Endothelial cell of umbilical vein (primary cell): ENCODE measurements around the gene C19orf44. TPM values are rescaled to one million over a fixed set of nuclear protein-coding genes. Genes with fewer than 3 reads are reported as not detected.

Experiments used
- BruUV-seq: library from RNA; stranded (reverse); fragments of 400-500 nt; replicated peaks from 2 replicates; lab custom pipeline; 2021; lab: Mats Ljungman, UMichigan
- CTCF ChIA-PET: fragments of 300-600, 350-600 bp; sonication (Branson Sonifier 250); formaldehyde crosslinking; loops from one replicate; lab custom pipeline; 2021; ENCODE audit warnings: antibody characterized with exemption, inconsistent platforms; lab: Charles Lee
- POLR2A ChIA-PET: fragments of 300-600, 350-600 bp; sonication (Branson Sonifier 250); formaldehyde crosslinking; loops from one replicate; lab custom pipeline; 2021; ENCODE audit warnings: antibody characterized with exemption, inconsistent platforms; lab: Charles Lee
- DNase-seq: peaks from one replicate; pipeline ENCODE4 v3.0.0-alpha.2; 2011; ENCODE audit warnings: low read depth, low spot score
- FAIRE-seq: peaks from 2 replicates; lab custom pipeline; 2011; peaks lifted over from hg19 to GRCh38; lab: Jason Lieb, UNC
- H2AFZ ChIP-seq: 2 replicates; pipeline ENCODE4 v1.6.0; 2012; ENCODE audit warnings: low read depth, low read length, control low read depth, inconsistent platforms
- H3K27ac ChIP-seq: 2 replicates; pipeline ENCODE4 v1.5.1; 2011; ENCODE audit warnings: low read depth, mild to moderate bottlenecking, control low read depth, low read length, moderate library complexity; ENCODE audit not compliant: insufficient read depth
- H3K27me3 ChIP-seq, 2 experiments: 2 replicates each; pipeline versions ENCODE4 v1.6.0 to v1.6.1; 2011; ENCODE audit warnings: low read length in 2 of 2, mixed read lengths in 1 of 2; ENCODE audit not compliant: control insufficient read depth in 2 of 2, insufficient read depth in 2 of 2
- H3K36me3 ChIP-seq, 2 experiments: 2 replicates in 1 of 2; 3 replicates in 1 of 2; pipeline ENCODE4 v1.5.1; 2011; ENCODE audit warnings: low read length in 2 of 2, mild to moderate bottlenecking in 1 of 2, moderate library complexity in 1 of 2; ENCODE audit not compliant: control insufficient read depth in 2 of 2, insufficient read depth in 2 of 2; ENCODE audit errors: extremely low read depth in 1 of 2
- H3K4me1 ChIP-seq: 3 replicates; pipeline ENCODE4 v1.5.1; 2011; ENCODE audit warnings: mild to moderate bottlenecking, low read length; ENCODE audit not compliant: control insufficient read depth, insufficient read depth; ENCODE audit errors: extremely low read depth
- H3K4me2 ChIP-seq: 2 replicates; pipeline ENCODE4 v1.6.1; 2011; ENCODE audit warnings: low read length, control low read depth, mixed read lengths; ENCODE audit not compliant: insufficient read depth
- H3K4me3 ChIP-seq, 3 experiments: fragments of 200-600 bp in 1 of 3; sonication (generic), shearing (Covaris generic) in 1 of 3; replicated peaks in 1 of 3; 2 replicates each; pipeline ENCODE4 v1.5.1; 2011 to 2016; ENCODE audit warnings: control low read depth in 3 of 3, low read length in 3 of 3, mild to moderate bottlenecking in 2 of 3, inconsistent platforms in 1 of 3, low read depth in 1 of 3, moderate library complexity in 1 of 3; ENCODE audit not compliant: insufficient read depth in 1 of 3
- H3K79me2 ChIP-seq: 2 replicates; pipeline ENCODE4 v1.6.0; 2012; ENCODE audit warnings: low read length, inconsistent platforms; ENCODE audit not compliant: control insufficient read depth, insufficient read depth
- H3K9ac ChIP-seq: replicated peaks from 2 replicates; pipeline ENCODE3; 2011; ENCODE audit warnings: low read length, control low read depth; ENCODE audit not compliant: insufficient read depth; ENCODE audit errors: extremely low read depth
- H3K9me1 ChIP-seq: replicated peaks from 3 replicates; pipeline ENCODE4 v1.6.0; 2011; ENCODE audit warnings: mild to moderate bottlenecking, low read length; ENCODE audit not compliant: control insufficient read depth, insufficient read depth; ENCODE audit errors: extremely low read depth
- H3K9me3 ChIP-seq: replicated peaks from 2 replicates; pipeline ENCODE4 v1.5.1; 2012; ENCODE audit warnings: low read length, inconsistent platforms; ENCODE audit not compliant: control insufficient read depth, insufficient read depth
- H4K20me1 ChIP-seq: replicated peaks from 2 replicates; pipeline ENCODE3; 2011; ENCODE audit warnings: mild to moderate bottlenecking, low read length; ENCODE audit not compliant: control insufficient read depth, insufficient read depth; ENCODE audit errors: extremely low read depth
- CTCF ChIP-seq, 2 donors: IDR thresholded peaks; 1 replicate in 1 of 2; 2 replicates in 1 of 2; pipeline ENCODE4 v1.5.1; 2011; ENCODE audit warnings: low read length in 2 of 2, mild to moderate bottlenecking in 2 of 2, moderate library complexity in 2 of 2, control low read depth in 1 of 2, inconsistent platforms in 1 of 2, low read depth in 1 of 2; ENCODE audit not compliant: insufficient read depth in 1 of 2; ENCODE audit errors: extremely low read depth in 1 of 2
- EZH2 ChIP-seq: IDR thresholded peaks from 2 replicates; pipeline ENCODE4 v1.6.1; 2012; ENCODE audit warnings: borderline replicate concordance, low read depth, mild to moderate bottlenecking, moderate library complexity, low read length, inconsistent platforms; ENCODE audit not compliant: severe bottlenecking
- FOS ChIP-seq: IDR thresholded peaks from 2 replicates; pipeline ENCODE4 v1.6.1; 2011; ENCODE audit warnings: mild to moderate bottlenecking, low read length, moderate library complexity, borderline replicate concordance; ENCODE audit not compliant: insufficient read depth
- GATA2 ChIP-seq: IDR thresholded peaks from 2 replicates; pipeline ENCODE4 v1.7.0; 2011; ENCODE audit warnings: low read depth, mild to moderate bottlenecking, moderate library complexity, mixed read lengths, low read length; ENCODE audit not compliant: insufficient read length, insufficient read depth
- JUN ChIP-seq: IDR thresholded peaks from 2 replicates; pipeline ENCODE4 v1.6.1; 2011; ENCODE audit warnings: borderline replicate concordance, low read depth; ENCODE audit not compliant: insufficient read length, insufficient read depth
- MAX ChIP-seq: IDR thresholded peaks from 2 replicates; pipeline ENCODE4 v1.6.1; 2011; ENCODE audit not compliant: insufficient read depth, insufficient read length
- MYC ChIP-seq: IDR thresholded peaks from one replicate; pipeline ENCODE4 v1.6.1; 2011; ENCODE audit warnings: mild to moderate bottlenecking, low read depth, low read length
- POLR2A ChIP-seq: IDR thresholded peaks from 2 replicates; pipeline ENCODE4 v1.6.1; 2012; ENCODE audit warnings: low read depth, mild to moderate bottlenecking, control low read depth, low read length
- POLR2AphosphoS5 ChIP-seq: IDR thresholded peaks from 2 replicates; pipeline ENCODE4 v1.6.1; 2012; ENCODE audit warnings: low read depth, mild to moderate bottlenecking, control low read depth, low read length, moderate library complexity; ENCODE audit not compliant: insufficient read depth
- dilution Hi-C: fragments of 300-500 bp; cut with MboI; formaldehyde crosslinking; loops from one replicate; pipeline ENCODE4 v1.15.0; 2019; ENCODE audit warnings: low sequenced_read_pairs; ENCODE audit not compliant: extremely low pct_ligation_motif_present
- intact Hi-C: fragments of 100-400 bp; cut with micrococcal nuclease; formaldehyde crosslinking; loops from one replicate; pipeline ENCODE4 v1.10.0; 2022
- polyA plus RNA-seq, 4 experiments: library from polyadenylated mRNA; depleted of rRNA in 3 of 4; stranded (reverse) in 3 of 4; unstranded in 1 of 4; fragments of >200 nt; gene quantifications; 2 replicates each; pipeline versions ENCODE4 v1.2.1 to v1.2.3, GENCODE V29; 2011 to 2012; ENCODE audit warnings: missing spikeins in 1 of 4
- total RNA-seq: library from RNA; stranded (reverse); gene quantifications from 2 replicates; pipeline ENCODE4 v1.2.3, GENCODE V29; 2021

The C19orf44 gene
- total and polyA plus RNA-seq, 2 donors (not counting 3 experiments of a cell fraction or from before 2014, with no cell fraction given): 3.5 to 4.3 TPM

GRCh38 chr19:16536130-16536529, 39.9 kb downstream of the C19orf44 start:
- Histone ChIP-seq H3K27me3 (no peaks in the 10 kb centered on the region), H3K4me2 (no peak overlapping the region), H3K36me3 (peaks cover 19 to 54% of the 10 kb centered on the region in 2 experiments), H3K27ac (no peak overlapping the region), H3K9ac (no peak overlapping the region), H2AFZ (no peak overlapping the region), H3K9me1 (no peaks in the 10 kb centered on the region), H3K4me1 (peaks cover 5% of the 10 kb centered on the region), H3K4me3 (no peak overlapping the region), H3K79me2 (peaks cover 53% of the 10 kb centered on the region), H4K20me1 (no peaks in the 10 kb centered on the region), H3K9me3 (no peaks in the 10 kb centered on the region)
- no TSS peak for BruUV-seq
- DNase-seq: no peak
- TF ChIP-seq MYC (no peak), FOS (no peak), POLR2A (no peak), POLR2AphosphoS5 (no peak), GATA2 (no peak), CTCF (IDR thresholded peaks at IDR 0.05; ENCODE audit: extremely low read depth in 1 of 2, insufficient read depth in 1 of 2, low read depth in 1 of 2, low read length in 2 of 2) (no peak), EZH2 (no peak), JUN (no peak), MAX (no peak)
- CTCF ChIA-PET: no interaction called here
- POLR2A ChIA-PET: no interaction called here
- FAIRE-seq: no peak
- dilution Hi-C loops: no loop called here
- intact Hi-C loops: no loop called here
